GM12874 (cell line): ENCODE data around the gene TLR5.

ENCODE experiments used
- TF ChIP-seq, protein P1 (sequence below): IDR thresholded peaks from 2 replicates; pipeline ENCODE4 v1.5.1; 2011; ENCODE audit warnings: low read depth, mild to moderate bottlenecking, control low read depth, low read length, moderate library complexity; ENCODE audit not compliant: insufficient read depth

TLR5 gene

DNA sequence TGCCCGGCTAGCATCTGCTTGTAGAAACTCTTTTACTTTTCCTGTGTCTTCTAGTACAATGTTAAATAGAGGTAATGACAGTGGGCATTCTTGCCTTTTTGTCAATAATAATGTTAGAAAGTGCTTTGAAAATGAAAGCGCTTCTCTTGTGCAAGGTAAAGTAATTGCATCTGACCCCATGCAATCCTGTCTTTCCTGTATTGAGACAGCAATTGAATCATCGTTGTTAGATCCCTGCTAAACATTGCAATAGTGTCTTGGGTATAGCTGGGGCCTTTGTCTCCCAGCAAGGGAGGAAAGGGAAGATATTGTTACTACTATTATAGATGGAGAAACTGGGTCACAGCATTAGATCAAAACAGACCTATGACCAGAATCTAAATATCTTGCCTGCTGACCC, 80.9 kb downstream of the TLR5 start:
- TF ChIP-seq, protein P1, sequence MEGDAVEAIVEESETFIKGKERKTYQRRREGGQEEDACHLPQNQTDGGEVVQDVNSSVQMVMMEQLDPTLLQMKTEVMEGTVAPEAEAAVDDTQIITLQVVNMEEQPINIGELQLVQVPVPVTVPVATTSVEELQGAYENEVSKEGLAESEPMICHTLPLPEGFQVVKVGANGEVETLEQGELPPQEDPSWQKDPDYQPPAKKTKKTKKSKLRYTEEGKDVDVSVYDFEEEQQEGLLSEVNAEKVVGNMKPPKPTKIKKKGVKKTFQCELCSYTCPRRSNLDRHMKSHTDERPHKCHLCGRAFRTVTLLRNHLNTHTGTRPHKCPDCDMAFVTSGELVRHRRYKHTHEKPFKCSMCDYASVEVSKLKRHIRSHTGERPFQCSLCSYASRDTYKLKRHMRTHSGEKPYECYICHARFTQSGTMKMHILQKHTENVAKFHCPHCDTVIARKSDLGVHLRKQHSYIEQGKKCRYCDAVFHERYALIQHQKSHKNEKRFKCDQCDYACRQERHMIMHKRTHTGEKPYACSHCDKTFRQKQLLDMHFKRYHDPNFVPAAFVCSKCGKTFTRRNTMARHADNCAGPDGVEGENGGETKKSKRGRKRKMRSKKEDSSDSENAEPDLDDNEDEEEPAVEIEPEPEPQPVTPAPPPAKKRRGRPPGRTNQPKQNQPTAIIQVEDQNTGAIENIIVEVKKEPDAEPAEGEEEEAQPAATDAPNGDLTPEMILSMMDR: no peak

DNA sequence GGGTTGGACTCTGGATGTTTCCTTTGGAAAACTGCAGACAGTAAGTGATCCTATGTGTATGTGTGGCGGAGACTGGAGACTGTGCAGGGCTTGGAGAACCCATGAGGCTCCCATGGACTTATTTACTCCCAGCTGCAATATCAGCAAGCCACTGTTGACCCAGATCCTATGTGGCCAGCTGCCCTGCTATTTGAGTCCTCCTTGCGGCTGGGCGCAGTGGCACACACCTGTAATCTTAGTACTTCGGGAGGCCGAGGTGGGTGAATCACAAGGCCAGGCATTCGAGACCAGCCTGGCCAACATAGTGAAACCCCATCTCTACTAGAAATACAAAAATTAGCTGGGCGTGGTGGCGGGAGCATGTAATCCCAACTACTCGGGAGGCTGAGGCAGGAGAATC, 83.5 kb downstream of the TLR5 start:
- TF ChIP-seq, protein P1: no peak
